HTERT RPE-1 (cell line): ENCODE measurements around the gene HNRNPA2B1.
"Not testable (repeated sequence)": the region's sequence is repeated elsewhere in the genome, so short reads cannot be mapped to it uniquely, and the experiment has no call there.

Source experiments
- in situ Hi-C: fragments of 300-500 bp; cut with MboI; formaldehyde crosslinking; loops from 4 replicates; pipeline ENCODE4 v1.14.3; 2020; ENCODE audit warnings: low sequenced_read_pairs

The HNRNPA2B1 gene

GRCh38 chr7:26185844-26186180 is 14.7 kb downstream of the HNRNPA2B1 start:
- in situ Hi-C loops: no loop called here

GRCh38 chr7:26185131-26185843 is 15.3 kb downstream of the HNRNPA2B1 start:
- in situ Hi-C loops: no loop called here

- in situ Hi-C loops: not testable (repeated sequence)
Measured at GRCh38 chr7:26184281-26185101, 16.1 kb downstream of the HNRNPA2B1 start.

- in situ Hi-C loops: no loop called here
Measured at GRCh38 chr7:26183545-26184280, 16.8 kb downstream of the HNRNPA2B1 start.

GRCh38 chr7:26182706-26183105 is 17.8 kb downstream of the HNRNPA2B1 start:
- in situ Hi-C loops: no loop called here

GRCh38 chr7:26182283-26182682 is 18.3 kb downstream of the HNRNPA2B1 start:
- in situ Hi-C loops: no loop called here

- in situ Hi-C loops: no loop called here
Measured at GRCh38 chr7:26181474-26182227, 18.9 kb downstream of the HNRNPA2B1 start.

GRCh38 chr7:26180792-26181198 is 19.8 kb downstream of the HNRNPA2B1 start:
- in situ Hi-C loops: no loop called here

- in situ Hi-C loops: no loop called here
Measured at GRCh38 chr7:26179826-26180497, 20.6 kb downstream of the HNRNPA2B1 start.

- in situ Hi-C loops: no loop called here
Measured at GRCh38 chr7:26179422-26179821, 21.1 kb downstream of the HNRNPA2B1 start.

GRCh38 chr7:26178272-26178960 is 22.1 kb downstream of the HNRNPA2B1 start:
- in situ Hi-C loops: no loop called here

- in situ Hi-C loops: not testable (repeated sequence)
Measured at GRCh38 chr7:26177269-26177668, 23.3 kb downstream of the HNRNPA2B1 start.

- in situ Hi-C loops: not testable (repeated sequence)
Measured at GRCh38 chr7:26176696-26177095, 23.9 kb downstream of the HNRNPA2B1 start.

- in situ Hi-C loops: not testable (repeated sequence)
Measured at GRCh38 chr7:26175903-26176302, 24.6 kb downstream of the HNRNPA2B1 start.

- in situ Hi-C loops: no loop called here
Measured at GRCh38 chr7:26172048-26172447, 28.5 kb downstream of the HNRNPA2B1 start.

- in situ Hi-C loops: no loop called here
Measured at GRCh38 chr7:26171601-26172000, 28.9 kb downstream of the HNRNPA2B1 start.

GRCh38 chr7:26170663-26171062 is 29.9 kb downstream of the HNRNPA2B1 start:
- in situ Hi-C loops: no loop called here

GRCh38 chr7:26169271-26169670 is 31.3 kb downstream of the HNRNPA2B1 start:
- in situ Hi-C loops: no loop called here

GRCh38 chr7:26168458-26169023 is 32.0 kb downstream of the HNRNPA2B1 start:
- in situ Hi-C loops: no loop called here
